HEK293 (cell line): ENCODE results near the gene GHRL.

Experiments
- CTCF ChIA-PET: fragments of 350-600 bp; formaldehyde crosslinking; extraction: SDS; loops from one replicate; lab custom pipeline; 2021; ENCODE audit warnings: antibody characterized with exemption; lab: Yijun Ruan, JAX
- POLR2A ChIA-PET: fragments of 300-600 bp; formaldehyde crosslinking; extraction: SDS; loops from one replicate; lab custom pipeline; 2020; ENCODE audit warnings: antibody characterized with exemption, inconsistent platforms; lab: Yijun Ruan, JAX
- H3K27ac ChIP-seq: fragments of 200-500 bp; sonication (Bioruptor generic); 2 replicates; pipeline ENCODE4 v1.5.1; 2014; ENCODE audit warnings: low read depth, low read length, control low read depth, inconsistent platforms; ENCODE audit errors: extremely low read depth
- H3K36me3 ChIP-seq, 2 experiments: fragments of 200-500 bp in 1 of 2; sonication (Bioruptor generic) in 1 of 2; 1 replicate in 1 of 2; 2 replicates in 1 of 2; pipeline ENCODE4 v1.5.1; 2014 to 2017; ENCODE audit warnings: inconsistent platforms in 2 of 2, low read length in 2 of 2; ENCODE audit not compliant: control insufficient read depth in 2 of 2, insufficient read depth in 1 of 2
- H3K4me1 ChIP-seq: fragments of 200-500 bp; sonication (Bioruptor generic); 2 replicates; pipeline ENCODE4 v1.5.1; 2014; ENCODE audit warnings: mild to moderate bottlenecking, low read length, inconsistent platforms; ENCODE audit not compliant: control insufficient read depth, insufficient read depth
- H3K4me3 ChIP-seq: 2 replicates; pipeline ENCODE4 v1.5.1; 2011; ENCODE audit warnings: low read depth, mild to moderate bottlenecking, control low read depth, low read length, moderate library complexity
- H3K9me3 ChIP-seq: fragments of 200-500 bp; sonication (Bioruptor generic); 2 replicates; pipeline ENCODE4 v1.5.1; 2014; ENCODE audit warnings: low read depth, low read length, inconsistent platforms; ENCODE audit not compliant: control insufficient read depth, insufficient read depth
- AEBP2 ChIP-seq: fragments of 450-650 bp; formaldehyde crosslinking; IDR thresholded peaks from 2 replicates; pipeline ENCODE4 v1.5.1; 2016; ENCODE audit warnings: missing biosample characterization, missing genetic modification characterization, borderline replicate concordance
- KLF17 ChIP-seq: fragments of 450-650 bp; formaldehyde crosslinking; IDR thresholded peaks from 2 replicates; pipeline ENCODE4 v1.5.1; 2016; ENCODE audit warnings: missing biosample characterization, missing genetic modification characterization
- REPIN1 ChIP-seq: fragments of 450-650 bp; formaldehyde crosslinking; IDR thresholded peaks from 2 replicates; pipeline ENCODE4 v1.5.1; 2017; ENCODE audit warnings: missing biosample characterization, missing genetic modification characterization, low read depth
- REST ChIP-seq: fragments of 450-650 bp; formaldehyde crosslinking; IDR thresholded peaks from 2 replicates; pipeline ENCODE4 v1.5.1; 2016; ENCODE audit warnings: missing biosample characterization, missing genetic modification characterization
- SP2 ChIP-seq: fragments of 450-650 bp; formaldehyde crosslinking; IDR thresholded peaks from 2 replicates; pipeline ENCODE4 v1.5.1; 2016; ENCODE audit warnings: missing biosample characterization, missing genetic modification characterization
- TRIM28 ChIP-seq: IDR thresholded peaks from 2 replicates; pipeline ENCODE4 v1.6.1; 2011; ENCODE audit warnings: low read length, control low read depth, borderline replicate concordance
- ZFP3 ChIP-seq: fragments of 450-650 bp; formaldehyde crosslinking; IDR thresholded peaks from 2 replicates; pipeline ENCODE4 v1.5.1; 2016; ENCODE audit warnings: low read depth, missing biosample characterization, missing genetic modification characterization
- ZNF19 ChIP-seq: fragments of 450-650 bp; formaldehyde crosslinking; IDR thresholded peaks from 2 replicates; pipeline ENCODE4; 2016; ENCODE audit warnings: missing biosample characterization, missing genetic modification characterization, low read depth
- ZNF2 ChIP-seq: fragments of 450-650 bp; formaldehyde crosslinking; IDR thresholded peaks from 2 replicates; pipeline ENCODE4 v1.5.1; 2016; ENCODE audit warnings: missing biosample characterization, missing genetic modification characterization
- ZNF266 ChIP-seq: fragments of 450-650 bp; formaldehyde crosslinking; IDR thresholded peaks from 2 replicates; pipeline ENCODE4 v1.5.1; 2016; ENCODE audit warnings: missing biosample characterization, missing genetic modification characterization, low read depth
- ZNF354C ChIP-seq: fragments of 450-650 bp; formaldehyde crosslinking; IDR thresholded peaks from 2 replicates; pipeline ENCODE4 v1.5.1; 2016; ENCODE audit warnings: missing biosample characterization, missing genetic modification characterization, low read depth, borderline replicate concordance
- ZNF48 ChIP-seq: fragments of 450-650 bp; formaldehyde crosslinking; IDR thresholded peaks from 2 replicates; pipeline ENCODE4 v1.5.1; 2016; ENCODE audit warnings: missing biosample characterization, missing genetic modification characterization
- ZNF488 ChIP-seq: fragments of 450-650 bp; formaldehyde crosslinking; IDR thresholded peaks from 2 replicates; pipeline ENCODE4 v1.5.1; 2016; ENCODE audit warnings: missing biosample characterization, missing genetic modification characterization
- ZNF501 ChIP-seq: fragments of 450-650 bp; formaldehyde crosslinking; IDR thresholded peaks from 2 replicates; pipeline ENCODE4 v1.5.1; 2016; ENCODE audit warnings: missing biosample characterization, missing genetic modification characterization
- ZNF561 ChIP-seq: fragments of 450-650 bp; IDR thresholded peaks from 2 replicates; pipeline ENCODE4 v1.5.1; 2018; ENCODE audit warnings: missing biosample characterization, missing genetic modification characterization, borderline replicate concordance
- ZNF600 ChIP-seq: fragments of 450-650 bp; formaldehyde crosslinking; IDR thresholded peaks from 2 replicates; pipeline ENCODE4 v1.5.1; 2016; ENCODE audit warnings: missing biosample characterization, missing genetic modification characterization
- ZNF621 ChIP-seq: fragments of 450-650 bp; formaldehyde crosslinking; IDR thresholded peaks from 2 replicates; pipeline ENCODE4 v1.5.1; 2017; ENCODE audit warnings: missing biosample characterization, missing genetic modification characterization
- ZNF639 ChIP-seq: fragments of 450-650 bp; formaldehyde crosslinking; IDR thresholded peaks from 2 replicates; pipeline ENCODE4 v1.5.1; 2016; ENCODE audit warnings: missing biosample characterization, missing genetic modification characterization

The GHRL gene

GRCh38 chr3:10262027-10262426, 30.7 kb downstream of the GHRL start (continued):
- TF ChIP-seq ZNF48 (tag by site-specific recombination) (no peak), ZNF19 (tag by site-specific recombination) (no peak), ZNF621 (no peak), ZNF561 (tag by site-specific recombination) (no peak), TRIM28 (no peak), ZNF2 (tag by site-specific recombination) (no peak), ZNF639 (no peak), ZNF266 (tag by site-specific recombination) (no peak)
- TF ChIP-seq, all 188 proteins: peak for 0

- TF ChIP-seq ZNF501 (tag by site-specific recombination) (no peak), ZFP3 (no peak), ZNF354C (no peak), REPIN1 (tag by site-specific recombination) (no peak), ZNF600 (tag by site-specific recombination) (no peak)
Observed at GRCh38 chr3:10260211-10260701, 32.5 kb downstream of the GHRL start.

GRCh38 chr3:10259798-10260197, 32.9 kb downstream of the GHRL start:
- H3K4me1 ChIP-seq, result 0 out of 2 replicates have a peak, but pooled peaks cover 2% of the 10 kb centered on the region
- H3K27ac ChIP-seq, result no peak overlapping the region
- ChIA-PET POLR2A (no interaction called here), CTCF (no interaction called here)
- H3K36me3 ChIP-seq, result peaks cover 50 to 71% of the 10 kb centered on the region in 2 experiments; a peak in 2 of 3 replicates
- H3K4me3 ChIP-seq, result no peak overlapping the region
- TF ChIP-seq KLF17 (no peak), SP2 (tag by site-specific recombination) (no peak)
- no peaks in the 10 kb centered on the region for H3K9me3 ChIP-seq

More at GRCh38 chr3:10260211-10260701, 32.5 kb downstream of the GHRL start:
- CTCF ChIA-PET, result interaction anchor here (0.6 kb wide), 1 partner anchor 510 kb away, joined by 3 read pairs; no protein-coding TSS in a partner anchor
- no peak overlapping the region for H3K4me3 ChIP-seq
- no peak overlapping the region for H3K27ac ChIP-seq
- peaks cover 49 to 68% of the 10 kb centered on the region in 2 experiments; a peak in 2 of 3 replicates for H3K36me3 ChIP-seq
- POLR2A ChIA-PET, result no interaction called here
- H3K9me3 ChIP-seq, result no peaks in the 10 kb centered on the region
- 0 out of 2 replicates have a peak, but pooled peaks cover 2% of the 10 kb centered on the region for H3K4me1 ChIP-seq

- TF ChIP-seq AEBP2 (tag by site-specific recombination) (no peak), ZNF488 (tag by site-specific recombination) (no peak), REST (tag by site-specific recombination) (no peak)
- TF ChIP-seq, all 188 proteins: peak for 0
- POLR2A ChIA-PET, result no interaction called here
- H3K9me3 ChIP-seq, result no peaks in the 10 kb centered on the region
- CTCF ChIA-PET, result interaction anchor here (0.6 kb wide), 1 partner anchor 909 kb away, joined by 3 read pairs; no protein-coding TSS in a partner anchor
- H3K27ac ChIP-seq, result no peak overlapping the region
- H3K4me3 ChIP-seq, result no peak overlapping the region
- H3K36me3 ChIP-seq, result peaks cover 49 to 75% of the 10 kb centered on the region in 2 experiments; a peak in 2 of 3 replicates
- 0 out of 2 replicates have a peak, but pooled peaks cover 2% of the 10 kb centered on the region for H3K4me1 ChIP-seq
Observed at GRCh38 chr3:10259036-10259435, 33.7 kb downstream of the GHRL start.
